Epidermal melanocyte (primary cell): Measurements from ENCODE around the gene KLHL20.
"Not testable (repeated sequence)": the region's sequence is repeated elsewhere in the genome, so short reads cannot be mapped to it uniquely, and the experiment has no call there.

Experiments used
- DNase-seq: peaks from one replicate; pipeline ENCODE4 v3.0.0; 2011; ENCODE audit warnings: low spot score; ENCODE audit not compliant: insufficient read length

Gene KLHL20

DNA sequence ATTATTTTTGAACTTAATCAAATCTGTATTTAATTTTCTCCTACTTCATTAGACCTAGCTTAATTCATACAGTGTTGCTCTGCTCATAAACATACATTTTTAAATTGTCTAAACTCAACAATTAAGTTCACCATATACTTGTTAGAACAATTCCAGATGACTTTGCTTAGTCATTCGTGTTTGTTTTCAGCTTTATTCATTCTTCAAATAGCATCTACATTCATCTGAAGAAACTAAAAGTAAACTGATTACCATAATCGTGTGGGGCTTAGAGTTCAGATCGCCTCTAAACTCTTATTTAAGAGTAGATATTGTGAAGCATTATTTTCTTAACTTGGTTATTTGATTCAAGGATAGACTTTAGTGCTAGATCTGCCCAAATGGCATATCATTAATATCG lies 34.4 kb downstream of the KLHL20 start:
- no peak for DNase-seq

- no peak for DNase-seq
Observed at GRCh38 chr1:173753830-173754229, 39.0 kb downstream of the KLHL20 start.

- DNase-seq = no peak
Observed at GRCh38 chr1:173757666-173758065, 42.9 kb downstream of the KLHL20 start.

DNA sequence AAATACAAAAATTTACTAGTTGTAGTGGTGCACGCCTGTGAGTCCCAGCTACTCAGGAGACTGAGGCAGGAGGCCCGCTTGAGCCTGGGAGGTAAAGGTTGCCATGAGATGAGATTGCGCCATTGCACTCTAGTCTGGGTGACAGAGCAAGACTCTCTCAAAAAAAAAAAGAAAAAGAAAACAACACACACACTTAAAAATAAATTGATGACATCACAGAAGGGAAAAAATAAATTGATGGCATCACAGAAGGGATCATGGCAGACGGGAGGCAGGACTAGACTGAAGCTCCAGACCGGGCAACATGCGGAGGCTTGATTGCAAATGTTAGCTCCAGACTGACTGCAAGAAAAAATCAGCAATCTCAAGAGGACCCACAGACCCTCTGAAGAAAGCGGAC lies 43.3 kb downstream of the KLHL20 start:
- DNase-seq = no peak

DNA sequence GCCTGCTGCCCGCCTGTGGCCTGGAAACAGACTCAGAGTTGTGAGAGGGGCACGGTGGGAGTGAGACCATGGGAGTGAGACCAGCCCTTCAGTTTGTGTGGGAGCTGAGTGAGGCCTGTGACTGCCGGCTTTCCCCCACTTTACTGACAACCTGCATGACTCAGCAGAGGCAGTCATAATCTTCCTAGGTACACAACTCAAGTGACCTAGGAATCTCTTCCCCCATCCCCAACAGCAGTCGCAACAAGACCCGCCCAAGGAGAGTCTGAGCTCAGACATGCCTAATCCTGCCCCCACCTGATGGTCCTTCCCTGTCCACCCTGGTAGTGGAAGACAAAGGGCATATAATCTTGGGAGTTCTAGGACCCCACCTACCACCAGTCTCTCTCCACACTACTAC lies 44.2 kb downstream of the KLHL20 start:
- DNase-seq = no peak

GRCh38 chr1:173764331-173764730 lies 49.5 kb downstream of the KLHL20 start:
- not testable (repeated sequence) for DNase-seq

DNA sequence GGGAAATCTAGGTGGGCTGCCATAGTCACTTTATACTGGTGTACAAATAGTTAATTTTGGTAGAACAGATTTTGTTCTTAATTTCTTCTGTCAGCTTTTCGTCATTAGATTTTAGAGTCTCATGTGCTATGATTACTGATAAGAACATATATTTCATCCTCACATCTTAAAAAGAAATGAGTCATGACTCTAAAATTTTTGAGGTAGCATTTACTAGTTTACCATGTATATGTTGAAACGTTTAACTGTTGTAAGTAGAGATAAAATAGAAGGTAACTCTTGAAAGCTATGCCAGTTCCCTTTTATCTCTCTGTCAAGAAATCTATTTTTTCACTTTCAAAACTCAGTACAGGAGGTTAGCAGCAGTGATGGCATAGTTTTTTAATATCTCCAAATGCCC lies 53.4 kb downstream of the KLHL20 start:
- no peak for DNase-seq

GRCh38 chr1:173768827-173769226 lies 54.0 kb downstream of the KLHL20 start:
- no peak for DNase-seq

- DNase-seq = not testable (repeated sequence)
Observed at GRCh38 chr1:173770330-173770729, 55.5 kb downstream of the KLHL20 start.

- no peak for DNase-seq
Observed at GRCh38 chr1:173771560-173771959, 56.8 kb downstream of the KLHL20 start.

DNA sequence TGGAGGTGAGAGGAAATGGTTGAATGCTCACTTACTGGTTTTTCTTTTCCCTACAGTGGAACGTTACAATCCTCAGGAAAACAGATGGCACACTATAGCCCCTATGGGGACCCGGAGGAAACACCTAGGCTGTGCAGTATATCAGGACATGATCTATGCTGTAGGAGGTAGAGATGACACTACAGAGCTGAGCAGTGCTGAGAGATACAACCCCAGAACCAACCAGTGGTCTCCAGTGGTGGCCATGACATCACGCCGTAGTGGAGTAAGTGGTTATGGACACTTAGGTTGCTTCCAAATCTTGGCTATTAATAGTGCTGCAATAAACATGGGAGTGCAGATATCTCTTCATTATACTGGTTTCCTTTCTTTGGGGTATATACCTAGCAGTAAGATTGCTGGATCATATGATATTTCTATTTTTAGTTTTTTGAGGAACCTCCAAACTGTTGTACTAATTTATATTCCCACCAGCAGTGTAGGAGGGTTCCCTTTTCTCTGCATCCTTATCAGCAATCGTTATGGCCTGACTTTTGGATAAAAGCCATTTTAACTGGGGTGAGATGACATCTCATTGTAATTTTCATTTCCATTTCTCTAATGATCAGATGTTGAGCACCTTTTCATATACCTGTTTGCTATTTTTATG lies 60.9 kb downstream of the KLHL20 start:
- DNase-seq = no peak

DNA sequence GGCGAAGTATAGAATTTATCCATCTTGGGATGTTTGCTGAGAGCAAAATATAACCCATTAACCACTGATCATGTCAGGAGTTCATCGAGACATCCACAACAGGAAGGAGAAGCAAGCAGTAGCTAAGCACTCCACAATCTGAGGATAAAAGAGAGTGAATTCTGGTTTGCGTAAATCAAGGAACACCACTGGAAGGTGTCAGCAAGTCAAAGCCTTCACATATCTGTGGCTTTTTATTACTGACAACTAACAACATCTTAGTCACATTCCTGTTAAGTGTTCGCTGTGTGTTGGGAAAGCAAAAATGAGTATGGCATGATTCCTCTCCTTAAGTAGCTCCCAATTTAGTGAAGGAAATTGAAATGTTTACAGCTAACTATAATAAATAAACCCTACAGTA lies 65.2 kb downstream of the KLHL20 start:
- DNase-seq = no peak

DNA sequence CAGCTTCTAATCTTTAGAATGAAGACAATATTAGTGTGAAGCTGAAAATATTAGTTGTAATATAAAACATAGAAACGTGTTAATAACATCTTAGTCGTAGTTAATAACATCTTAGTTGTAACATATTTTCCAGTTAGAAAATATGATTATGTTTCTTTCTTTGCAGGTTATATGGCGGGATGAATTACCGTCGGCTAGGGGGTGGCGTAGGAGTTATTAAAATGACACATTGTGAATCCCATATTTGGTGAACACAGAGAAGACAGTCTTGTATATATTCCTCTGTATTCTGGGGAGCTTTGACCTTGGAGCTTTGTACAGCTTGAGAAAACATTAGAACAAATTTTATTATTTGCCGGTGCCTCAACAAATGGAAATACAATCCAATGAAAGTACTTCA lies 70.2 kb downstream of the KLHL20 start:
- no peak for DNase-seq

DNA sequence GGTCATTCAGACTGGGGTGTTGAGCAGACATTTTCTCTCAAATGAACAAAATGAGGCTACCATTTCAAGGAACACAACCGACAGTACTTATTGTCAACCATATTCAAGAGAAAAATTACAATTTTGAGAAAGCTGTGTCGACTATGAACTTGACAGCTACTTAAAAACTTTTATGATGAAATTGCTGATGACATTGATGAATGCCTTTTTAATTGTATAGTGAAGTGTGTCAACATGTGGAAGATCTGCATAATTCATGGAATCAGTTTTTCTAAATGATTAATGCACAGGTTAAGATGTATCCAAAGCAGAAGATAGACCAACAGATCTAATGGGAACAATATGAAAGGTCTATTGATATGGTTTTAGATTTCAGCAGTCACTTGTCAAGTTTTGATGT lies 75.1 kb downstream of the KLHL20 start:
- no peak for DNase-seq

DNA sequence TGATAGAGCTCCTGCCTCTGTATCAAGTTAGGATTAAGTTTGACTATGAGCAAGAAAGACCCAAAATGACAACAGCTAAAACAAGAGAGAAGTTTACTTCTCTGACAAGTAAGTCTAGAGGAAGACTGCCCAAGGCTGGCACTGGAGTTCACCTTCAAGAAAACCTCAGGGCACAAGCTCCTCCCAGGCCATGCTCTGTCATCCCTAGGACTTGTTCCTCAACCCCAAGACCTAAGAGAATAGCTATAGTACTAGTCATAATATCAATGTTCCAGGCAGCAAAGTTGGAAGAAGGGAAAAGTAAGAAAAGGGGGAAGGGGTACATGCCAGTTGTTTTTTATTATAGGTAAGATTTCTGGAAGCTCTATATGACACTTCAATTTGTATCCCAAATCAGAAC lies 83.3 kb downstream of the KLHL20 start:
- DNase-seq = no peak

DNA sequence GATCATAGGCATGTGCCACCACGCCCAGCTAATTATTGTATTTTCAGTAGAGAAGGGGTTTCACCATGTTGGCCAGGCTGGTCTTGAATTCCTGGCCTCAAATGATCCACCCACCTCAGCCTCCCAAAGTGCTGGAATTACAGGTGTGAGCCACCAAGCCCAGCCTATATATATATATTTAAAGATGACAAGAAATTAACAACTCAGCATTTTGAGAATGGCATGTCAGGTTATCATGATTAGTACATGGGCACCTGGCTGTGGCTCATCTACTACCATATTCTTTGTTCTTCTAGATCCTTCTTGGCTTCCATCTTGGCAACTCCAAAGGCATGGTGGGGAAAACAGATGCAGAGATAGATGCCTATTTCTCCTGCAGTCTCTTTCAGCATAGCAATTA lies 85.2 kb downstream of the KLHL20 start:
- DNase-seq = not testable (repeated sequence)

DNA sequence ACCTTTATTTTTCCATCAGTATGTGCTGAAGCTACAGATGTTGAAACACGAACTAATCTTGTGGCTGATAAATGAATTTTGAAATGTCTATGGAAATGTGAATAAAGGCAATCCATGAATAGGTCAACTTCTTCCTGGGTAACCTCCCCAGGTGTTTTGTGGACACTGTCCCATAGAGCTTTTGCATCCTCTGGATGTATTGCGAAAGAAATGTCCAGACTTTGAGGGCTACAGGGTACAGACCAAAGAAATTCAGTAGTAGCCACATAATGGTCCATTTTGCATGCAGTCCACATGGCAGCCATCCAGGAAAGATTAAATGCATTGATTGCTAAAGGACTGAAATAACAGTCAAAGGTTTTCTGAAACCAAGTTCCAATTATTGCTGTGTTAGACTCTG lies 88.2 kb downstream of the KLHL20 start:
- DNase-seq = no peak

- DNase-seq = not testable (repeated sequence)
Observed at GRCh38 chr1:173813654-173814053, 98.9 kb downstream of the KLHL20 start.

GRCh38 chr1:173818459-173818858 lies 103.7 kb downstream of the KLHL20 start:
- DNase-seq = no peak

GRCh38 chr1:173821680-173822079 lies 106.9 kb downstream of the KLHL20 start:
- DNase-seq = no peak

- no peak for DNase-seq
Observed at GRCh38 chr1:173823781-173824314, 109.1 kb downstream of the KLHL20 start.

DNA sequence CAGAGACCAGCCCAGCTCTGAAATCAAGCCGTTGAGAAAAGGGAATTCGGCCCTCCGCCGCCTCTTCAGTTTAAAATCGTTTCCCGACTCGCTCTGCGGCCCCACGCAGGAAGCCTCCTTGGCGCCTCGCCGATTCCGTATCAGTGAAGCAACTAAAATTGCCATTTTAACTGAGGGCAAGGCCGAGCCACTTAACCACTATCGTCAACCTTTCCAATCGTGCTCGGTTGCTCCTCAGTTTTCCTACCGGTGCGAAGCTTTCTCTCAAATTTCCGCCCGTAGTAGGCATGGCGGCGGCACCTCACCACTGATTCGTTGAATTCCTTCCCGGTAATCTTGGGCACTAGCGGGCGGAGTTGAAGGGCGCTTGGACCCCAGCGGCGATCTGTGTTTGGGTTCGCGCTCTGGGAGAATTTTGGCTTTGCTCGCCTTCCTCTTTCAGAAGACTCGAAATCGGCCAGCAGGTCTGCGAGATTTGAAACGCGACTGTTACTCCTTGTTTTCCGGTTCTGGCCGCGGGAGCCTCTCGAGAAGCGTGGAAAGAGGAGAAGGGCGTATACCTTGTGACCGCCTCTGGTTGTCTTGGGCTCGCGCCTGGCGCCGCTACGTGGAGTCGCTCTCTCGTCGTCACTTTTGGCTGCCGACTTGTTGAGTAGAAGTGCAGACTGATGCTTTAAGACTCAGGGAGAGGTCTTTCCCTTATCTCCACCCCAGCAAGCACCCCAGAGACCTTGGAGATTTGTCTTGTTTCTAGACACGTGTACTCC lies 109.7 kb downstream of the KLHL20 start, which contains the start of the genes CENPL and DARS2:
CENPL (minus strand) TSS at position 569 of the 767 bp plus-strand sequence. CDS start 13,584 bp downstream, outside the sequence.
DARS2 (plus strand) TSS at position 359 of the 767 bp plus-strand sequence. CDS start 557 bp downstream, outside the sequence.
- peak; percentile 92 for DNase-seq
